ENCODE measurements around the gene MAST4.

MAST4 gene

GRCh38 chr5:67029481-67029880, 433.3 kb downstream of the MAST4 start:
- no peak for DNase-seq

- DNase-seq, result no peak
Measured at GRCh38 chr5:67030289-67031056, 434.3 kb downstream of the MAST4 start.

GRCh38 chr5:67031057-67031443, 434.9 kb downstream of the MAST4 start:
- DNase-seq, result no peak

GRCh38 chr5:67031692-67032091, 435.5 kb downstream of the MAST4 start:
- no peak for DNase-seq

- DNase-seq, result no peak
Measured at GRCh38 chr5:67032921-67033664, 436.9 kb downstream of the MAST4 start.

- DNase-seq, result no peak
Measured at GRCh38 chr5:67033880-67034651, 437.9 kb downstream of the MAST4 start.

GRCh38 chr5:67035098-67035740, 439.0 kb downstream of the MAST4 start:
- DNase-seq, result no peak

- no peak for DNase-seq
Measured at GRCh38 chr5:67037171-67037570, 441.0 kb downstream of the MAST4 start.

GRCh38 chr5:67038817-67039603, 442.8 kb downstream of the MAST4 start:
- no peak for DNase-seq

GRCh38 chr5:67042176-67043003, 446.2 kb downstream of the MAST4 start:
- DNase-seq, result no peak

- no peak for DNase-seq
Measured at GRCh38 chr5:67043796-67044511, 447.8 kb downstream of the MAST4 start.

GRCh38 chr5:67045816-67046740, 449.9 kb downstream of the MAST4 start:
- DNase-seq, result no peak

GRCh38 chr5:67047160-67047559, 451.0 kb downstream of the MAST4 start:
- no peak for DNase-seq

GRCh38 chr5:67047616-67048015, 451.4 kb downstream of the MAST4 start:
- DNase-seq, result no peak

GRCh38 chr5:67050125-67050524, 453.9 kb downstream of the MAST4 start:
- DNase-seq, result no peak

GRCh38 chr5:67050635-67051034, 454.4 kb downstream of the MAST4 start:
- no peak for DNase-seq

GRCh38 chr5:67051164-67051563, 455.0 kb downstream of the MAST4 start:
- no peak for DNase-seq

GRCh38 chr5:67052034-67052433, 455.8 kb downstream of the MAST4 start:
- no peak for DNase-seq

- DNase-seq, result no peak
Measured at GRCh38 chr5:67053229-67053628, 457.0 kb downstream of the MAST4 start.
